H1 (cell line): Measurements from ENCODE around the gene TSSK6. TPM values are rescaled to one million over a fixed set of nuclear protein-coding genes. Genes with fewer than 3 reads are reported as not detected.

Experiments
- CTCF ChIA-PET: fragments of 300-600 bp; sonication (Branson Sonifier 250); formaldehyde crosslinking; loops from one replicate; lab custom pipeline; 2021; ENCODE audit not compliant: partially characterized antibody; lab: Charles Lee
- POLR2A ChIA-PET: fragments of 300-600 bp; sonication (Branson Sonifier 250); formaldehyde crosslinking; loops from one replicate; lab custom pipeline; 2021; ENCODE audit warnings: inconsistent platforms; ENCODE audit not compliant: partially characterized antibody; lab: Charles Lee
- DNase-seq, 2 experiments: peaks; one replicate each; pipeline versions ENCODE4 v3.0.0 to v3.0.0-alpha.2; 2010 to 2022; ENCODE audit warnings: low spot score in 2 of 2, low read depth in 1 of 2, mixed read lengths in 1 of 2
- FAIRE-seq: peaks from 2 replicates; lab custom pipeline; 2011; peaks lifted over from hg19 to GRCh38; lab: Jason Lieb, UNC
- H2AFZ ChIP-seq: 2 replicates; pipeline ENCODE4 v1.8.1; 2012; ENCODE audit warnings: low read length, inconsistent platforms
- H2AK5ac ChIP-seq: 2 replicates; pipeline ENCODE4 v1.6.1; 2013; ENCODE audit warnings: low read depth, low read length
- H2BK120ac ChIP-seq: replicated peaks from 2 replicates; pipeline ENCODE3; 2013; ENCODE audit warnings: low read depth, low read length, inconsistent platforms
- H2BK12ac ChIP-seq: 2 replicates; pipeline ENCODE4 v1.6.1; 2013; ENCODE audit warnings: low read depth, low read length
- H2BK15ac ChIP-seq: 2 replicates; pipeline ENCODE4 v1.6.1; 2013; ENCODE audit warnings: low read length
- H2BK20ac ChIP-seq: 2 replicates; pipeline ENCODE4 v1.6.1; 2013; ENCODE audit warnings: low read length
- H2BK5ac ChIP-seq: 2 replicates; pipeline ENCODE4 v1.6.1; 2013; ENCODE audit warnings: low read depth, low read length
- H3K14ac ChIP-seq: 2 replicates; pipeline ENCODE4 v1.6.1; 2013; ENCODE audit warnings: inconsistent platforms; ENCODE audit not compliant: insufficient read length
- H3K18ac ChIP-seq: 2 replicates; pipeline ENCODE4 v1.6.1; 2013; ENCODE audit warnings: low read length; ENCODE audit errors: extremely low read depth
- H3K23ac ChIP-seq: 2 replicates; pipeline ENCODE4 v1.6.1; 2013; ENCODE audit warnings: inconsistent platforms; ENCODE audit not compliant: insufficient read length
- H3K23me2 ChIP-seq: 2 replicates; pipeline ENCODE4 v1.6.1; 2013; ENCODE audit warnings: low read depth, low read length
- H3K27ac ChIP-seq: 2 replicates; pipeline ENCODE4 v1.6.1; 2011; ENCODE audit warnings: low read depth, low read length, inconsistent platforms
- H3K27me3 ChIP-seq, 4 experiments: replicated peaks in 1 of 4; 1 replicate in 1 of 4; 2 replicates in 3 of 4; pipeline versions ENCODE4 v1.6.1 to v1.8.1; 2011 to 2013; ENCODE audit warnings: low read length in 3 of 4, mild to moderate bottlenecking in 3 of 4, inconsistent platforms in 2 of 4, mixed read lengths in 2 of 4, moderate library complexity in 1 of 4; ENCODE audit not compliant: control insufficient read depth in 3 of 4, insufficient read depth in 3 of 4; ENCODE audit errors: extremely low read depth in 1 of 4
- H3K36me3 ChIP-seq, 4 experiments: 2 replicates each; pipeline versions ENCODE4 v1.6.1 to v1.8.1; 2011 to 2013; ENCODE audit warnings: mild to moderate bottlenecking in 4 of 4, low read length in 3 of 4, moderate library complexity in 2 of 4, control low read depth in 1 of 4, inconsistent platforms in 1 of 4; ENCODE audit not compliant: insufficient read depth in 4 of 4, control insufficient read depth in 2 of 4
- H3K4ac ChIP-seq: replicated peaks from 2 replicates; pipeline ENCODE3; 2013; ENCODE audit warnings: low read length, low read depth, mixed read lengths, inconsistent platforms; ENCODE audit not compliant: insufficient read length
- H3K4me1 ChIP-seq, 4 experiments: replicated peaks in 1 of 4; 1 replicate in 1 of 4; 2 replicates in 3 of 4; pipeline versions ENCODE4 v1.6.1 to v1.8.1; 2011 to 2013; ENCODE audit warnings: low read length in 3 of 4, inconsistent platforms in 2 of 4, mixed read lengths in 1 of 4; ENCODE audit not compliant: insufficient read depth in 4 of 4, control insufficient read depth in 3 of 4
- H3K4me2 ChIP-seq, 2 experiments: 2 replicates each; pipeline versions ENCODE4 v1.6.1 to v1.8.1; 2011 to 2013; ENCODE audit warnings: low read depth in 2 of 2, low read length in 2 of 2, control low read depth in 1 of 2, inconsistent platforms in 1 of 2, mild to moderate bottlenecking in 1 of 2; ENCODE audit not compliant: insufficient read depth in 1 of 2
- H3K4me3 ChIP-seq, 4 experiments: fragments of 200-600, 300-600 bp in 1 of 4; sonication (generic), shearing (Covaris generic), sonication (Bioruptor Twin) in 1 of 4; 2 replicates each; pipeline versions ENCODE4 v1.5.1 to v1.8.1; 2011 to 2016; ENCODE audit warnings: low read length in 4 of 4, low read depth in 3 of 4, control low read depth in 2 of 4, inconsistent platforms in 2 of 4, mild to moderate bottlenecking in 2 of 4, mixed read lengths in 1 of 4, moderate library complexity in 1 of 4; ENCODE audit not compliant: insufficient read depth in 2 of 4; ENCODE audit errors: extremely low read depth in 1 of 4
- H3K56ac ChIP-seq: replicated peaks from 2 replicates; pipeline ENCODE3; 2013; ENCODE audit warnings: low read depth, mild to moderate bottlenecking, mixed read lengths, low read length, inconsistent platforms; ENCODE audit not compliant: insufficient read length
- H3K79me1 ChIP-seq: 2 replicates; pipeline ENCODE4 v1.6.1; 2013; ENCODE audit warnings: low read depth, low read length, control low read depth
- H3K79me2 ChIP-seq, 2 experiments: 2 replicates each; pipeline versions ENCODE4 v1.6.1 to v1.8.1; 2012 to 2013; ENCODE audit warnings: low read length in 2 of 2, mild to moderate bottlenecking in 2 of 2, inconsistent platforms in 1 of 2; ENCODE audit not compliant: insufficient read depth in 2 of 2, control insufficient read depth in 1 of 2
- H3K9ac ChIP-seq, 4 experiments: replicated peaks in 1 of 4; 1 replicate in 1 of 4; 2 replicates in 3 of 4; pipeline versions ENCODE4 v1.6.1 to v1.8.1; 2011 to 2013; ENCODE audit warnings: low read depth in 3 of 4, low read length in 3 of 4, control low read depth in 2 of 4, mild to moderate bottlenecking in 2 of 4, moderate library complexity in 2 of 4, inconsistent platforms in 1 of 4; ENCODE audit errors: extremely low read depth in 1 of 4
- H3K9me3 ChIP-seq, 2 experiments: 2 replicates each; pipeline versions ENCODE4 v1.6.1 to v1.8.1; 2012 to 2013; ENCODE audit warnings: mild to moderate bottlenecking in 2 of 2, moderate library complexity in 2 of 2, control low read depth in 1 of 2, inconsistent platforms in 1 of 2, low read depth in 1 of 2, low read length in 1 of 2, mixed read lengths in 1 of 2; ENCODE audit not compliant: insufficient read depth in 2 of 2
- H4K20me1 ChIP-seq, 2 experiments: replicated peaks in 1 of 2; 2 replicates each; pipeline versions ENCODE3 to v1.8.1; 2011 to 2013; ENCODE audit warnings: inconsistent platforms in 2 of 2, low read length in 2 of 2, mild to moderate bottlenecking in 1 of 2; ENCODE audit not compliant: insufficient read depth in 2 of 2, control insufficient read depth in 1 of 2
- H4K5ac ChIP-seq: 2 replicates; pipeline ENCODE4 v1.6.1; 2013; ENCODE audit warnings: low read length, low read depth, mixed read lengths, inconsistent platforms; ENCODE audit not compliant: insufficient read length
- H4K8ac ChIP-seq: 2 replicates; pipeline ENCODE4 v1.8.0; 2013; ENCODE audit warnings: mild to moderate bottlenecking, moderate library complexity, low read length, inconsistent platforms; ENCODE audit not compliant: insufficient read depth; ENCODE audit errors: extremely low read depth
- H4K91ac ChIP-seq: replicated peaks from 2 replicates; pipeline ENCODE3; 2013; ENCODE audit warnings: low read length, mixed read lengths, inconsistent platforms; ENCODE audit not compliant: insufficient read length
- CREB1 ChIP-seq: IDR thresholded peaks from 2 replicates; pipeline ENCODE4 v1.6.1; 2012; ENCODE audit warnings: inconsistent platforms
- JUND ChIP-seq: IDR thresholded peaks from 2 replicates; pipeline ENCODE4 v1.6.1; 2011; ENCODE audit warnings: mild to moderate bottlenecking, improper control_type of control experiment, low read length
- NANOG ChIP-seq: IDR thresholded peaks from 2 replicates; pipeline ENCODE4 v1.6.1; 2011; ENCODE audit warnings: low read length, low read depth, mild to moderate bottlenecking, inconsistent platforms; ENCODE audit not compliant: insufficient read depth, poor library complexity, severe bottlenecking
- PHF8 ChIP-seq: fragments of 200-600 bp; sonication (generic); conservative IDR thresholded peaks from 2 replicates; pipeline ENCODE4 v1.7.1; 2012; ENCODE audit warnings: low read depth, mild to moderate bottlenecking, inconsistent platforms, low read length, moderate library complexity
- RFX5 ChIP-seq: IDR thresholded peaks from 2 replicates; pipeline ENCODE4 v1.6.1; 2011; ENCODE audit warnings: low read depth, low read length, improper control_type of control experiment, borderline replicate concordance
- SIRT6 ChIP-seq: IDR thresholded peaks from one replicate; pipeline ENCODE4 v1.7.1; 2012; ENCODE audit warnings: low read length, inconsistent platforms
- SP2 ChIP-seq: IDR thresholded peaks from 2 replicates; pipeline ENCODE4 v1.6.1; 2012; ENCODE audit warnings: mild to moderate bottlenecking, low read length, inconsistent platforms
- TBP ChIP-seq: IDR thresholded peaks from 2 replicates; pipeline ENCODE4 v1.6.1; 2011; ENCODE audit warnings: low read depth, low read length, improper control_type of control experiment
- TCF12 ChIP-seq: IDR thresholded peaks from 2 replicates; pipeline ENCODE4 v1.6.1; 2011; ENCODE audit warnings: low read depth, mild to moderate bottlenecking, low read length
- TEAD4 ChIP-seq: IDR thresholded peaks from 2 replicates; pipeline ENCODE4 v1.6.1; 2012; ENCODE audit warnings: low read depth, low read length, inconsistent platforms, mixed read lengths
- USF2 ChIP-seq: IDR thresholded peaks from 2 replicates; pipeline ENCODE4 v1.6.1; 2011; ENCODE audit warnings: low read length, improper control_type of control experiment
- WGBS, 2 experiments: shearing (Covaris generic) in 1 of 2; methylation state at CpG; one replicate each; pipeline versions ENCODE4 v1.1.6 to v1.1.7; 2013 to 2015; ENCODE audit warnings: low lambda C conversion rate in 2 of 2, mixed read lengths in 2 of 2, inconsistent platforms in 1 of 2, low coverage in 1 of 2, missing lambda C conversion rate in 1 of 2; ENCODE audit not compliant: insufficient replicate concordance in 2 of 2, insufficient coverage in 1 of 2, insufficient read length in 1 of 2; ENCODE audit errors: extremely low coverage in 1 of 2, missing lambda C conversion rate in 1 of 2; 5-methylcytosine and 5-hydroxymethylcytosine counted together
- polyA plus RNA-seq, 7 experiments: library from polyadenylated mRNA; depleted of rRNA in 3 of 7; stranded (reverse) in 5 of 7; unstranded in 2 of 7; fragments of >200 nt in 5 of 7; fragments of 200-250 nt in 2 of 7; gene quantifications; 1 replicate in 5 of 7; 2 replicates in 1 of 7; 4 replicates in 1 of 7; pipeline versions ENCODE4 v1.2.1 to v1.2.3, GENCODE V29; 2011 to 2013; ENCODE audit warnings: missing spikeins in 2 of 7, mixed read lengths in 2 of 7
- total RNA-seq: library from RNA; stranded (reverse); fragmentation: NEBNext Ultra II Directional; extraction: Animal tissue kit (Norgen Biotek cat#: 25700); gene quantifications from 2 replicates; pipeline ENCODE4 v1.2.1, GENCODE V29; 2021

TSSK6 gene
- total and polyA plus RNA-seq, 2 of the 8 experiments (the other 6 are each of a cell fraction or from before 2014, with no cell fraction given), result 3.6 to 7.8 TPM

GRCh38 chr19:19502808-19503602 lies 12.3 kb downstream of the TSSK6 start:
- Histone ChIP-seq H2AK5ac (no peak overlapping the region), H3K4ac (no peak overlapping the region), H3K79me1 (peaks cover 4% of the 10 kb centered on the region), H3K9me3 (no peaks in the 10 kb centered on the region), H3K4me3 (no peak overlapping the region), H4K5ac (no peak overlapping the region), H3K4me2 (no peak overlapping the region), H2BK20ac (no peak overlapping the region), H3K23me2 (peaks cover 2% of the 10 kb centered on the region; the same call in 1 of the 2 replicates), H2BK5ac (no peak overlapping the region), H3K14ac (no peak overlapping the region), H2BK12ac (no peak overlapping the region), H2AFZ (no peak overlapping the region), H3K4me1 (no peaks in the 10 kb centered on the region), H3K36me3 (peaks cover 25 to 62% (median 56%) of the 10 kb centered on the region in 4 experiments), H4K91ac (no peak overlapping the region), H4K20me1 (peaks cover 0 to 18% of the 10 kb centered on the region in 2 experiments), H3K23ac (no peak overlapping the region), H3K56ac (no peak overlapping the region), H2BK120ac (no peak overlapping the region), H3K27ac (no peak overlapping the region), H3K9ac (no peak overlapping the region), H3K18ac (no peak overlapping the region), H2BK15ac (no peak overlapping the region), H3K27me3 (no peaks in the 10 kb centered on the region), H4K8ac (no peak overlapping the region), H3K79me2 (no peaks in the 10 kb centered on the region)
- POLR2A ChIA-PET, result no interaction called here
- FAIRE-seq (no peak), DNase-seq (no peak)
- TF ChIP-seq TBP (no peak), TEAD4 (no peak), TCF12 (no peak), SP2 (no peak), CREB1 (no peak), JUND (no peak), PHF8 (no peak), RFX5 (no peak), NANOG (no peak), SIRT6 (no peak), USF2 (no peak)
- CTCF ChIA-PET, result no interaction called here
- WGBS, 2 experiments, result 94% methylated on average over 18 of the region's 18 CpGs; no CpG with 5 or more reads in 1 of the 2 experiments
